IPS-11a (cell line): Measurements from ENCODE around the gene CEP83.

ENCODE experiments used
- H3K4me3 ChIP-seq: one replicate; pipeline ENCODE4 v1.5.1; 2013; ENCODE audit warnings: low read depth, low read length, control low read depth

CEP83 gene

GRCh38 chr12:94312378-94312777 lies 147.3 kb downstream of the CEP83 start:
- no peak overlapping the region for H3K4me3 ChIP-seq

GRCh38 chr12:94309373-94309772 lies 150.3 kb downstream of the CEP83 start:
- H3K4me3 ChIP-seq, result no peak overlapping the region

- no peak overlapping the region for H3K4me3 ChIP-seq
These were observed 151.1 kb downstream of the CEP83 start for GRCh38 chr12:94308612-94309011.

GRCh38 chr12:94305130-94305957 lies 154.3 kb downstream of the CEP83 start:
- H3K4me3 ChIP-seq, result no peak overlapping the region

- no peak overlapping the region for H3K4me3 ChIP-seq
These were observed 155.1 kb downstream of the CEP83 start for GRCh38 chr12:94304566-94305061.

- H3K4me3 ChIP-seq, result no peak overlapping the region
These were observed 155.7 kb downstream of the CEP83 start for GRCh38 chr12:94304012-94304411.

- H3K4me3 ChIP-seq, result no peak overlapping the region
These were observed 159.8 kb downstream of the CEP83 start for GRCh38 chr12:94299846-94300245.

- H3K4me3 ChIP-seq, result no peak overlapping the region
These were observed 161.7 kb downstream of the CEP83 start for GRCh38 chr12:94297876-94298505.

- H3K4me3 ChIP-seq, result no peak overlapping the region
These were observed 162.5 kb downstream of the CEP83 start for GRCh38 chr12:94297096-94297699.

- H3K4me3 ChIP-seq, result no peak overlapping the region
These were observed 169.3 kb downstream of the CEP83 start for GRCh38 chr12:94290353-94290752.

GRCh38 chr12:94289461-94290312 lies 170.0 kb downstream of the CEP83 start:
- H3K4me3 ChIP-seq, result no peak overlapping the region

- H3K4me3 ChIP-seq, result no peak overlapping the region
These were observed 172.4 kb downstream of the CEP83 start for GRCh38 chr12:94287245-94287628.

- H3K4me3 ChIP-seq, result no peak overlapping the region
These were observed 173.0 kb downstream of the CEP83 start for GRCh38 chr12:94286583-94287244.

GRCh38 chr12:94285943-94286582 lies 173.6 kb downstream of the CEP83 start:
- no peak overlapping the region for H3K4me3 ChIP-seq

- no peak overlapping the region for H3K4me3 ChIP-seq
These were observed 174.8 kb downstream of the CEP83 start for GRCh38 chr12:94284859-94285258.

- no peak overlapping the region for H3K4me3 ChIP-seq
These were observed 175.6 kb downstream of the CEP83 start for GRCh38 chr12:94284046-94284445.

GRCh38 chr12:94282675-94283074 lies 177.0 kb downstream of the CEP83 start:
- no peak overlapping the region for H3K4me3 ChIP-seq

GRCh38 chr12:94280063-94280462 lies 179.6 kb downstream of the CEP83 start:
- no peak overlapping the region for H3K4me3 ChIP-seq

- no peak overlapping the region for H3K4me3 ChIP-seq
These were observed 182.2 kb downstream of the CEP83 start for GRCh38 chr12:94277426-94278000.

GRCh38 chr12:94276725-94277124 lies 182.9 kb downstream of the CEP83 start:
- H3K4me3 ChIP-seq, result no peak overlapping the region
